Skeletal muscle tissue (tissue), 4 donors: ENCODE results near the gene PRR15L. TPM values are rescaled to one million over a fixed set of nuclear protein-coding genes. Genes with fewer than 3 reads are reported as not detected.

ENCODE experiments used
- H3K27ac ChIP-seq: one replicate; pipeline ENCODE4 v1.7.0; 2013; ENCODE audit warnings: mild to moderate bottlenecking, low read depth, low read length, inconsistent platforms
- H3K27me3 ChIP-seq, 3 donors: one replicate each; pipeline ENCODE4 v1.7.0; 2013; ENCODE audit warnings: low read length in 3 of 3; ENCODE audit not compliant: control insufficient read depth in 3 of 3, insufficient read depth in 3 of 3
- H3K36me3 ChIP-seq, 3 donors: one replicate each; pipeline ENCODE4 v1.7.0; 2013; ENCODE audit warnings: low read length in 3 of 3; ENCODE audit not compliant: control insufficient read depth in 3 of 3, insufficient read depth in 3 of 3
- H3K4me1 ChIP-seq, 3 donors: one replicate each; pipeline ENCODE4 v1.7.0; 2013; ENCODE audit warnings: low read length in 3 of 3, mild to moderate bottlenecking in 3 of 3; ENCODE audit not compliant: control insufficient read depth in 3 of 3, insufficient read depth in 3 of 3
- H3K4me3 ChIP-seq, 3 donors: one replicate each; pipeline ENCODE4 v1.7.0; 2013; ENCODE audit warnings: low read length in 3 of 3
- H3K9ac ChIP-seq, 3 donors: one replicate each; pipeline ENCODE4 v1.7.0; 2013; ENCODE audit warnings: low read length in 3 of 3, mild to moderate bottlenecking in 3 of 3, moderate library complexity in 2 of 3, low read depth in 1 of 3
- H3K9me3 ChIP-seq, 3 donors: one replicate each; pipeline ENCODE4 v1.7.0; 2013; ENCODE audit warnings: low read length in 3 of 3; ENCODE audit not compliant: control insufficient read depth in 3 of 3
- total RNA-seq: library from RNA; depleted of rRNA; stranded (reverse); fragments of >200 nt; gene quantifications from one replicate; pipeline ENCODE4 v1.2.3, GENCODE V29; 2014
- donor health status: Osteomylitis.

PRR15L gene
- total RNA-seq, 1 donor from 2014 or later = not detected

GRCh38 chr17:47949946-47950345 is 7.7 kb downstream of the PRR15L start:
- Histone ChIP-seq H3K9ac (peak overlapping the region; percentile 50 to 79 (median 54)), H3K4me1 (peaks cover 17 to 32% (median 22%) of the 10 kb centered on the region in 3 donors), H3K27ac (no peak overlapping the region), H3K27me3 (no peaks in the 10 kb centered on the region), H3K9me3 (no peaks in the 10 kb centered on the region), H3K36me3 (peaks cover 8 to 13% (median 10%) of the 10 kb centered on the region in 3 donors), H3K4me3 (no peak overlapping the region)

GRCh38 chr17:47949197-47949759 is 8.4 kb downstream of the PRR15L start:
- H3K27ac ChIP-seq = peak overlapping the region; percentile 19

GRCh38 chr17:47948706-47949196 is 8.9 kb downstream of the PRR15L start:
- peaks cover 13 to 25% (median 16%) of the 10 kb centered on the region in 3 donors for H3K36me3 ChIP-seq
- no peaks in the 10 kb centered on the region for H3K27me3 ChIP-seq
- H3K27ac ChIP-seq = peak overlapping the region; percentile 19
- peaks cover 17 to 35% (median 22%) of the 10 kb centered on the region in 3 donors for H3K4me1 ChIP-seq
- H3K4me3 ChIP-seq = peak overlapping the region in 2 of 3 donors; percentile 9 to 59
- no peaks in the 10 kb centered on the region for H3K9me3 ChIP-seq
- peak overlapping the region in 2 of 3 donors; percentile 10 to 79 for H3K9ac ChIP-seq

More at GRCh38 chr17:47949197-47949759, 8.4 kb downstream of the PRR15L start:
- Histone ChIP-seq H3K4me1 (peaks cover 17 to 35% (median 22%) of the 10 kb centered on the region in 3 donors), H3K9ac (peak overlapping the region; percentile 50 to 79 (median 54)), H3K36me3 (peaks cover 13 to 20% (median 13%) of the 10 kb centered on the region in 3 donors), H3K4me3 (peak overlapping the region; percentile 65 to 67 (median 66)), H3K9me3 (no peaks in the 10 kb centered on the region), H3K27me3 (no peaks in the 10 kb centered on the region)

GRCh38 chr17:47946929-47947397 is 10.7 kb downstream of the PRR15L start:
- Histone ChIP-seq H3K27ac (peak overlapping the region; percentile 73), H3K4me3 (no peak overlapping the region), H3K9ac (peak overlapping the region in 2 of 3 donors; percentile 33 to 35), H3K27me3 (no peaks in the 10 kb centered on the region), H3K36me3 (peaks cover 13 to 29% (median 16%) of the 10 kb centered on the region in 3 donors), H3K4me1 (peaks cover 24 to 43% (median 30%) of the 10 kb centered on the region in 3 donors), H3K9me3 (no peaks in the 10 kb centered on the region)

- Histone ChIP-seq H3K27me3 (no peaks in the 10 kb centered on the region), H3K36me3 (peaks cover 13 to 29% (median 16%) of the 10 kb centered on the region in 3 donors), H3K9me3 (no peaks in the 10 kb centered on the region), H3K9ac (peak overlapping the region in 2 of 3 donors; percentile 33 to 35), H3K4me3 (no peak overlapping the region), H3K4me1 (peaks cover 25 to 45% (median 31%) of the 10 kb centered on the region in 3 donors), H3K27ac (peak overlapping the region; percentile 73)
These were observed 11.2 kb downstream of the PRR15L start for GRCh38 chr17:47946516-47946915.

GRCh38 chr17:47945529-47946508 is 11.9 kb downstream of the PRR15L start:
- peak overlapping the region in 2 of 3 donors; percentile 16 to 35 for H3K9ac ChIP-seq
- peaks cover 29 to 48% (median 34%) of the 10 kb centered on the region in 3 donors for H3K4me1 ChIP-seq
- peak overlapping the region; percentile 73 for H3K27ac ChIP-seq
- no peaks in the 10 kb centered on the region for H3K9me3 ChIP-seq
- peaks cover 13 to 29% (median 16%) of the 10 kb centered on the region in 3 donors for H3K36me3 ChIP-seq
- H3K27me3 ChIP-seq = no peaks in the 10 kb centered on the region
- H3K4me3 ChIP-seq = no peak overlapping the region

GRCh38 chr17:47945080-47945479 is 12.6 kb downstream of the PRR15L start:
- Histone ChIP-seq H3K4me3 (no peak overlapping the region), H3K4me1 (peaks cover 30 to 54% (median 36%) of the 10 kb centered on the region in 3 donors), H3K27me3 (no peaks in the 10 kb centered on the region), H3K27ac (no peak overlapping the region), H3K9me3 (no peaks in the 10 kb centered on the region), H3K9ac (peak overlapping the region in 1 of 3 donors; percentile 3), H3K36me3 (peaks cover 13 to 29% (median 16%) of the 10 kb centered on the region in 3 donors)

- no peaks in the 10 kb centered on the region for H3K9me3 ChIP-seq
- peak overlapping the region in 2 of 3 donors; percentile 86 to 94 for H3K9ac ChIP-seq
- peak overlapping the region; percentile 87 to 94 (median 90) for H3K4me3 ChIP-seq
- no peaks in the 10 kb centered on the region for H3K27me3 ChIP-seq
- H3K4me1 ChIP-seq = peaks cover 14 to 40% (median 20%) of the 10 kb centered on the region in 3 donors
- peak overlapping the region; percentile 85 for H3K27ac ChIP-seq
- peaks cover 13 to 29% (median 16%) of the 10 kb centered on the region in 3 donors for H3K36me3 ChIP-seq
These were observed 15.1 kb downstream of the PRR15L start for GRCh38 chr17:47942568-47942967.

- H3K9me3 ChIP-seq = no peaks in the 10 kb centered on the region
- peak overlapping the region; percentile 85 for H3K27ac ChIP-seq
- H3K4me1 ChIP-seq = peaks cover 14 to 40% (median 20%) of the 10 kb centered on the region in 3 donors
- H3K4me3 ChIP-seq = peak overlapping the region; percentile 87 to 94 (median 90)
- no peaks in the 10 kb centered on the region for H3K27me3 ChIP-seq
- peaks cover 13 to 29% (median 16%) of the 10 kb centered on the region in 3 donors for H3K36me3 ChIP-seq
- peak overlapping the region; percentile 86 to 94 (median 86) for H3K9ac ChIP-seq
These were observed 15.6 kb downstream of the PRR15L start for GRCh38 chr17:47942096-47942510.
